Bronchial epithelial cell (primary cell): ENCODE data around the gene NTM. TPM values are rescaled to one million over a fixed set of nuclear protein-coding genes. Genes with fewer than 3 reads are reported as not detected.

Experiments used
- DNase-seq: peaks from one replicate; pipeline ENCODE4 v3.0.0-alpha.2; 2010; ENCODE audit warnings: low read depth
- FAIRE-seq: peaks from 2 replicates; lab custom pipeline; 2011; peaks lifted over from hg19 to GRCh38; lab: Jason Lieb, UNC
- H3K27me3 ChIP-seq: 2 replicates; pipeline ENCODE4 v1.5.1; 2011; ENCODE audit warnings: low read length; ENCODE audit not compliant: control insufficient read depth, insufficient read depth
- H3K36me3 ChIP-seq: 2 replicates; pipeline ENCODE4 v1.5.1; 2011; ENCODE audit warnings: low read length; ENCODE audit not compliant: control insufficient read depth, insufficient read depth
- H3K4me3 ChIP-seq: 2 replicates; pipeline ENCODE4 v1.5.1; 2011; ENCODE audit warnings: mild to moderate bottlenecking, low read depth, low read length, control low read depth
- CTCF ChIP-seq: IDR thresholded peaks from 2 replicates; pipeline ENCODE4 v1.5.1; 2011; ENCODE audit warnings: mild to moderate bottlenecking, moderate library complexity, low read length, control low read depth, inconsistent platforms; ENCODE audit not compliant: insufficient read depth, severe bottlenecking
- total RNA-seq: library from RNA; depleted of rRNA; stranded (reverse); fragments of >200 nt; gene quantifications from 2 replicates; pipeline ENCODE4 v1.2.1, GENCODE V29; 2014

NTM gene
- total RNA-seq, 1 donor from 2014 or later, result 4.2 TPM

- Histone ChIP-seq H3K27me3 (no peaks in the 10 kb centered on the region), H3K36me3 (no peaks in the 10 kb centered on the region), H3K4me3 (no peak overlapping the region)
- DNase-seq (peak; percentile 73), FAIRE-seq (no peak)
- no peak for TF ChIP-seq CTCF
Measured at GRCh38 chr11:131991606-131992005, 621.2 kb downstream of the NTM start.

GRCh38 chr11:131993246-131993645, 622.8 kb downstream of the NTM start:
- no peak for TF ChIP-seq CTCF
- no peaks in the 10 kb centered on the region for H3K27me3 ChIP-seq
- DNase-seq (no peak), FAIRE-seq (no peak)
- H3K4me3 ChIP-seq, result no peak overlapping the region
- no peaks in the 10 kb centered on the region for H3K36me3 ChIP-seq

- no peak for DNase-seq
- Histone ChIP-seq H3K4me3 (no peak overlapping the region), H3K27me3 (no peaks in the 10 kb centered on the region), H3K36me3 (no peaks in the 10 kb centered on the region)
- no peak for FAIRE-seq
- TF ChIP-seq CTCF, result no peak
Measured at GRCh38 chr11:131998020-131998419, 627.6 kb downstream of the NTM start.

- TF ChIP-seq CTCF, result no peak
- Histone ChIP-seq H3K27me3 (no peaks in the 10 kb centered on the region), H3K36me3 (no peaks in the 10 kb centered on the region), H3K4me3 (no peak overlapping the region)
- DNase-seq (peak; percentile 21), FAIRE-seq (no peak)
Measured at GRCh38 chr11:131999084-131999483, 628.7 kb downstream of the NTM start.

GRCh38 chr11:131999955-132000354, 629.5 kb downstream of the NTM start:
- H3K4me3 ChIP-seq, result no peak overlapping the region
- no peak for TF ChIP-seq CTCF
- no peak for FAIRE-seq
- no peaks in the 10 kb centered on the region for H3K27me3 ChIP-seq
- no peaks in the 10 kb centered on the region for H3K36me3 ChIP-seq
- no peak for DNase-seq

GRCh38 chr11:132005887-132006286, 635.5 kb downstream of the NTM start:
- no peak for TF ChIP-seq CTCF
- no peaks in the 10 kb centered on the region for H3K36me3 ChIP-seq
- no peak overlapping the region for H3K4me3 ChIP-seq
- FAIRE-seq, result no peak
- DNase-seq, result no peak
- H3K27me3 ChIP-seq, result no peaks in the 10 kb centered on the region
